ENCODE measurements around the gene EXOSC1.
A peak's percentile ranks its signal among the peaks of the same experiment; 100 is the strongest.

EXOSC1 gene

DNA sequence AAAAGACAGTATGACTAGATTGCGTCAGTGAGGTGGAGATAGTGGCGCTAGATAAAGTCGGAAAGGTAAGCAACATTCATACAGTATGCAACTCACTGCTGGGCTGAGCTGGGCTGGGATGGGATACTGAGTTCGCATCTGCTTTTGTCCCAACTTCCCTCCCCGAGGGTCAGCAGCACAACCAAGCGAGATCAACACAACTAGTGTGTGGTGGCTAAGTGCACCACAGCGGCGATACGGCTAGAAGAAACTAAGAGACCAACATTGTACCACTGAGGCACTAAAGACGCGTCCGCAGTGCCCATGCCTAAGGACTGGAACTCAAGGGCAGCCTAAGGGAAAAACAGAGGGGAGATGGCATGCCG is 467 bp downstream of the EXOSC1 start:
- Mint-ChIP-seq H3K4me3 (peak overlapping the region; percentile 96 to 99 (median 98)), H3K9me3 (no peaks in the 10 kb centered on the region), H3K27me3 (ENCODE audit: low read depth) (no peaks in the 10 kb centered on the region), H3K27ac (peak overlapping the region; percentile 31 to 86 (median 75)), H3K4me1 (peaks cover 27% of the 10 kb centered on the region), H3K36me3 (ENCODE audit: low read depth) (peaks cover 24% of the 10 kb centered on the region)
- TF ChIP-seq CTCF (IDR thresholded peaks at IDR 0.05; ENCODE audit: unreplicated experiment in 3 of 3): no peak

GRCh38 chr10:97444212-97444611 is 1.6 kb downstream of the EXOSC1 start:
- Mint-ChIP-seq H3K27me3 (ENCODE audit: low read depth) (no peaks in the 10 kb centered on the region), H3K27ac (no peak overlapping the region), H3K36me3 (ENCODE audit: low read depth) (peaks cover 29% of the 10 kb centered on the region), H3K9me3 (no peaks in the 10 kb centered on the region), H3K4me3 (peak overlapping the region; percentile 96 to 99 (median 98)), H3K4me1 (peaks cover 24% of the 10 kb centered on the region)
- no peak for TF ChIP-seq CTCF (IDR thresholded peaks at IDR 0.05; ENCODE audit: unreplicated experiment in 3 of 3)

DNA sequence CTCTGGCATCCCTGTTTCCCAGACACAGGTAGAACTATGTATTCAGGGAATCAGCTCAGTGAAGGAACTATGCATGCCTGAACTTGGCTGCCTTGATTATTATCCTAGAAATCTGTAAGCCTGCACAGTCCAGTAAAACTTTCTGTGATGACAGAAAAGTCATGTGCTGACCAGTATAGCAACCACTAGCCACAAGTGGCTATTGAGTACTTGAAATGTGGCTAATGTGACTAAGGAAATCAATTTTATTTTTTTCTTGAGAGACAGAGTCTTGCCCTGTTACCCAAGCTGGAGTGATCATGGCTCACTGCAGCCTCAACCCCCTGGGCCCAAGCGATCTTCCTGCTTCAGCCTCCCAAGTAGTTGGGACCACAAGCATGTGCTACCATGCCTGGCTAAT is 3.5 kb downstream of the EXOSC1 start:
- no peak for TF ChIP-seq CTCF (IDR thresholded peaks at IDR 0.05; ENCODE audit: unreplicated experiment in 3 of 3)
- Mint-ChIP-seq H3K27ac (no peak overlapping the region), H3K27me3 (ENCODE audit: low read depth) (no peaks in the 10 kb centered on the region), H3K4me3 (no peak overlapping the region), H3K9me3 (no peaks in the 10 kb centered on the region), H3K36me3 (ENCODE audit: low read depth) (peaks cover 27% of the 10 kb centered on the region), H3K4me1 (peaks cover 15% of the 10 kb centered on the region)

DNA sequence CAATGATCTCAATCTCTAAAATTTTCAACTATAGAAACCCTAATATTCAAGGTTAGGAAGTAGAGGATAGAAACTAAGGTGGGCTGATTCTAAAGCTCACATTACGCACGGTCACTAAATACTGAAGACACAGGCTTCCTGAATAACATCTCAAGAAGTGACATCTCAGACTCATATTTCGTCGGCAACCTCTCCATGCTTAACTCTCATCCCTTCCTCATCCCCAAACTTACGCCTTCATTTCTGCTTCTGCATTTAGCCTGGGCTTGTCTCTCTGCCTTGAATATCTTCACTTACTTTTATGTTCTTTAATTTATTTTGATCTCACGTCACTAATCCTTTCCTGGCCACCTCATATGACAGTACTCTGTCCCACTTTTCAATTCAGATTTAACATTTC is 10.6 kb downstream of the EXOSC1 start:
- Mint-ChIP-seq H3K27me3 (ENCODE audit: low read depth) (no peaks in the 10 kb centered on the region), H3K9me3 (no peaks in the 10 kb centered on the region), H3K27ac (no peak overlapping the region), H3K4me3 (no peak overlapping the region), H3K4me1 (no peaks in the 10 kb centered on the region), H3K36me3 (ENCODE audit: low read depth) (peaks cover 55% of the 10 kb centered on the region)
- TF ChIP-seq CTCF (IDR thresholded peaks at IDR 0.05; ENCODE audit: unreplicated experiment in 3 of 3): no peak

DNA sequence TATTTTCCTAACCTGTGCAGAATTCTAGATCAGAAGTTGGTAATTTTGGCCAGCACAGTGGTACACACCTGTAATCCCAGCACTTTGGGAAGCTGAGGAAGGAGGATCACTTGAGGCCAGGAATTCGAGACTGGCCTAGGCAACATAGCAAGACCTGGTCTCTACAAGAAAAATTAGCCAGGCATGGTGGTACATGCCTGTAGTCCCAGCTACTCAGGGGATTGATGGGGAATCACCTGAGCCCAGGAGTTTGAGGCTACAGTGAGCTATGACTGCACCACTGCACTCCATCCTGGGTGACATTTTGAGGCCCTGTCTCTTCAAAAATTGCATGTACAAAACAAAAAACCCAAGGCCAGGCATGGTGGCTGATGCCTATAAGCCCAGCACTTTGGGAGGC is 11.2 kb downstream of the EXOSC1 start:
- Mint-ChIP-seq H3K27ac (no peak overlapping the region), H3K4me3 (no peak overlapping the region), H3K4me1 (no peaks in the 10 kb centered on the region), H3K9me3 (no peaks in the 10 kb centered on the region), H3K27me3 (ENCODE audit: low read depth) (no peaks in the 10 kb centered on the region), H3K36me3 (ENCODE audit: low read depth) (peaks cover 55% of the 10 kb centered on the region)
- TF ChIP-seq CTCF (IDR thresholded peaks at IDR 0.05; ENCODE audit: unreplicated experiment in 3 of 3): no peak

GRCh38 chr10:97434055-97434454 is 11.8 kb downstream of the EXOSC1 start:
- no peak for TF ChIP-seq CTCF (IDR thresholded peaks at IDR 0.05; ENCODE audit: unreplicated experiment in 3 of 3)

More at GRCh38 chr10:97434055-97434454, 11.8 kb downstream of the EXOSC1 start:
- Mint-ChIP-seq H3K4me3 (no peak overlapping the region), H3K4me1 (no peaks in the 10 kb centered on the region), H3K27me3 (ENCODE audit: low read depth) (no peaks in the 10 kb centered on the region), H3K36me3 (ENCODE audit: low read depth) (peaks cover 54% of the 10 kb centered on the region), H3K27ac (no peak overlapping the region), H3K9me3 (no peaks in the 10 kb centered on the region)

All from nephron (organoid).